ENCODE measurements around the gene INAFM2.

DNA sequence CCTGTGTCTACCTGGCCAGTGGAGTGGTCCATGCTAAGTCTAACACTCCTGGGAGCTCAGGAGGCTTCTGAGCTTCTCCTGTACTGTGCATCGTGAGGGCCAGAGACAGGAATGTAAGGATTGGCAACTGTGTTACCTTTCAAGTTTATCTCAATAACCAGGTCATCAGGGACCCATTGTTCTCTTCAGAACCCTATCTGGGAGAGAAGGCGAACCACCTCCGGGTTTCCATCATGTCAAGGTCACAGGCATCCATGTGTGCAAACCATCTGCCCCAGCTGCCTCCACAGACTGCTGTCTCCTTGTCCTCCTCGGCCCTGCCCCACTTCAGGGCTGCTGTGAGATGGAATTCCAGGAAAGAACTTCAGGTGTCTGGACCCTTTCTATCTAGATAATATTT, 46.6 kb upstream of the INAFM2 start:
- TF ChIP-seq ARID4B (CRISPR knock-in tag; IDR thresholded peaks at IDR 0.05) (no peak), ZFP36 (IDR thresholded peaks at IDR 0.05; ENCODE audit: low read depth, low read length, partially characterized antibody) (no peak), POLR2AphosphoS5 (IDR thresholded peaks at IDR 0.05; ENCODE audit: control insufficient read depth, insufficient read depth, low read depth, low read length) (no peak), MAZ (CRISPR knock-in tag; conservative IDR thresholded peaks at IDR 0.05 in 1 of 2, IDR thresholded peaks at IDR 0.05 in 1 of 2) (no peak), ZNF639 (CRISPR knock-in tag; conservative IDR thresholded peaks at IDR 0.05 in 1 of 2, IDR thresholded peaks at IDR 0.05 in 1 of 2) (no peak), CTCF (IDR thresholded peaks at IDR 0.05 in 2 of 3, conservative IDR thresholded peaks at IDR 0.05 in 1 of 3; ENCODE audit: insufficient read depth in 2 of 3, low read depth in 1 of 3, low read length in 3 of 3) (no peak), FOXM1 (IDR thresholded peaks at IDR 0.05; ENCODE audit: low read depth) (no peak), FOXM1 (CRISPR knock-in tag; IDR thresholded peaks at IDR 0.05; ENCODE audit: low read depth) (no peak), BHLHE40 (IDR thresholded peaks at IDR 0.05; ENCODE audit: low read length) (no peak), ESRRA (IDR thresholded peaks at IDR 0.05; ENCODE audit: borderline replicate concordance, low read depth) (no peak)
- TF ChIP-seq, protein P1, sequence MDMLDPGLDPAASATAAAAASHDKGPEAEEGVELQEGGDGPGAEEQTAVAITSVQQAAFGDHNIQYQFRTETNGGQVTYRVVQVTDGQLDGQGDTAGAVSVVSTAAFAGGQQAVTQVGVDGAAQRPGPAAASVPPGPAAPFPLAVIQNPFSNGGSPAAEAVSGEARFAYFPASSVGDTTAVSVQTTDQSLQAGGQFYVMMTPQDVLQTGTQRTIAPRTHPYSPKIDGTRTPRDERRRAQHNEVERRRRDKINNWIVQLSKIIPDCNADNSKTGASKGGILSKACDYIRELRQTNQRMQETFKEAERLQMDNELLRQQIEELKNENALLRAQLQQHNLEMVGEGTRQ (CRISPR knock-in tag; IDR thresholded peaks at IDR 0.05), result no peak

Data from K562 (cell line).